Measurements from ENCODE around the gene SRRM5. TPM values are rescaled to one million over a fixed set of nuclear protein-coding genes. Genes with fewer than 3 reads are reported as not detected.
"Not testable (repeated sequence)": the region's sequence is repeated elsewhere in the genome, so short reads cannot be mapped to it uniquely, and the experiment has no call there.

SRRM5 gene
- total and polyA plus RNA-seq, 2 of the 4 experiments (the other 2 are of a cell fraction), result 0.10 TPM; not detected in 1

GRCh38 chr19:43587029-43587428 is 24.9 kb upstream of the SRRM5 start:
- 83% methylated on average over 2 of the region's 3 CpGs; no CpG with 5 or more reads in 1 of the 2 experiments for WGBS, 2 experiments (ENCODE audit: extremely low coverage in 2 of 2, insufficient read length in 1 of 2)
- DNase-seq; H3K4me3 ChIP-seq (ENCODE audit: insufficient read depth, low read depth, low read length); H4K5ac ChIP-seq (ENCODE audit: low read depth, low read length); H3K14ac ChIP-seq (replicated peaks; ENCODE audit: low read depth, low read length); H3K4me1 ChIP-seq (ENCODE audit: control insufficient read depth, insufficient read depth, low read length); H2AK5ac ChIP-seq (ENCODE audit: low read depth, low read length); H2BK5ac ChIP-seq (ENCODE audit: low read depth, low read length, poor library complexity, severe bottlenecking); H3K56ac ChIP-seq (ENCODE audit: extremely low read depth, insufficient read depth, low read length); H2BK120ac ChIP-seq (ENCODE audit: low read depth, low read length); H3K27me3 ChIP-seq (ENCODE audit: control insufficient read depth, insufficient read depth, low read length); H3K18ac ChIP-seq (ENCODE audit: low read depth, low read length); BruUV-seq (replicated peaks); H3K4me2 ChIP-seq (ENCODE audit: low read depth, low read length); H2AK9ac ChIP-seq (replicated peaks; ENCODE audit: low read depth, low read length, poor library complexity); H3K4ac ChIP-seq (ENCODE audit: low read depth, low read length); H2AFZ ChIP-seq (replicated peaks; ENCODE audit: low read length, poor library complexity); dilution Hi-C loops (cut with HindIII; ENCODE audit: low sequenced_read_pairs, unreplicated experiment); in situ Hi-C loops (cut with MboI; ENCODE audit: low sequenced_read_pairs); H4K20me1 ChIP-seq (ENCODE audit: insufficient read depth, low read length); POLR2A ChIA-PET (ENCODE audit: unreplicated experiment); H3K23ac ChIP-seq (ENCODE audit: low read depth, low read length); H3K27ac ChIP-seq (ENCODE audit: insufficient read depth, low read length); H4K8ac ChIP-seq (ENCODE audit: low read depth in 2 of 2, low read length in 2 of 2); H3K9ac ChIP-seq (ENCODE audit: low read depth, low read length); H4K91ac ChIP-seq (ENCODE audit: insufficient read depth, low read depth, low read length); H2BK15ac ChIP-seq (ENCODE audit: low read depth, low read length); H2BK20ac ChIP-seq (ENCODE audit: low read depth, low read length); intact Hi-C loops (cut with micrococcal nuclease); ATAC-seq (ENCODE audit: low read depth); H3K9me3 ChIP-seq (ENCODE audit: control insufficient read depth, insufficient read depth, low read length): not testable (repeated sequence)
- CTCF ChIA-PET, result interaction anchor here (1.0 kb wide), 1 partner anchor 8 kb away, joined by 3 read pairs; no protein-coding TSS in a partner anchor
- peaks cover 11 to 45% of the 10 kb centered on the region in 2 experiments for H3K79me1 ChIP-seq (ENCODE audit: low read depth in 1 of 2, low read length in 2 of 2)
- H3K36me3 ChIP-seq (ENCODE audit: control insufficient read depth, insufficient read depth, low read length), result peaks cover 31% of the 10 kb centered on the region
- H3K9me1 ChIP-seq (ENCODE audit: insufficient read depth, low read length), result peaks cover 11% of the 10 kb centered on the region
